HG03196 (cell line): ENCODE data around the gene SLC39A7.
"Not testable (repeated sequence)": the region's sequence is repeated elsewhere in the genome, so short reads cannot be mapped to it uniquely, and the experiment has no call there.

Source experiments
- ATAC-seq: cut with Tn5 transposase; IDR thresholded peaks from one replicate; pipeline ENCODE4 v1.9.1; 2021; ENCODE audit not compliant: unreplicated experiment

SLC39A7 gene

DNA sequence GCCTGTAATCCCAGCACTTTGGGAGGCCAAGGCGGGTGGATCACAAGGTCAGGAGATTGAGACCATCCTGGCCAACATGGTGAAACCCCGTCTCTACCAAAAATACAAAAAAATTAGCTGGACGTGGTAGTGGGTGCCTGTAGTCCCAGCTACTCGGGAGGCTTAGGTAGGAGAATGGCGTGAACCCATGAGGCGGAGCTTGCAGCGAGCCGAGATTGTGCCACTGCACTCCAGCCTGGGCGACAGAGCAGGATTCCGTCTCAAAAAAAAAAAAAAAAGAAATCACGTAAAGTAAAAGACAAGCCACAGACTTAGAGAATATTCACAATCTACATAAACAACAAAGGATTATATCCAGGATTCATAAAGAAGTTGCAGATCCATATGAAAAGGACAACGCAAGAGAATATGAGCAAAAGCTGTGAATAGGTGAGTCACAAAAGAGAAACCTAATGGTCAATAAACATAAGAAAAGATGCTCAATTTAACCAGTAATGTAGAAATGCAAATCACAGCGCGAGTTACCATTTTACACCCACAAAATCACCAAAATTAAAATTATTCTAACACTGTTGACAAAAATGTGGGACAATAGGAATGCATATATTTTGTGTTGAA is 25.9 kb downstream of the SLC39A7 start:
- ATAC-seq, result not testable (repeated sequence)

DNA sequence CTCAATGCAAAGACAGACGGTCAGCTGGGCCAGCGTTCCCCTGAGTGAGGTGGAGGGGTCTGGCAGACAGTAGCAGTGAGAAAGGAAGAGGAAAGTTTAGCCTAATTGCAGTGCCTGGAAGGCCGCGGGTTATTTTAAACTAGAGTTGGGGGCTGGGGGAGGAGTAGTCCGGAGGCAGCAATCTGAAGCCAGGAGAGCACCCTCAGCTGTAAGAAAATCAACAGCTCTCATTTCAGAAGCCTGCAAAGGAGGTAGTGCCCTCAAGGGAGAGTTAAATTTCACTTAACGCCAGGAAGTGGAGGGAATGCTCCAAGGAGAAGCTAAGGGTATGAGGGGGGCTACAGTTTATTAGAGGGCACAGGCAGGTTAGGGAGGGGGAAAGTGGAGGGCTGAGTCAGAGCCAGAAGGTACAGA is 34.6 kb downstream of the SLC39A7 start:
- ATAC-seq, result no peak

GRCh38 chr6:33236328-33236727 is 35.7 kb downstream of the SLC39A7 start:
- ATAC-seq, result no peak

- ATAC-seq, result no peak
These were observed 36.2 kb downstream of the SLC39A7 start for GRCh38 chr6:33236852-33237251.

DNA sequence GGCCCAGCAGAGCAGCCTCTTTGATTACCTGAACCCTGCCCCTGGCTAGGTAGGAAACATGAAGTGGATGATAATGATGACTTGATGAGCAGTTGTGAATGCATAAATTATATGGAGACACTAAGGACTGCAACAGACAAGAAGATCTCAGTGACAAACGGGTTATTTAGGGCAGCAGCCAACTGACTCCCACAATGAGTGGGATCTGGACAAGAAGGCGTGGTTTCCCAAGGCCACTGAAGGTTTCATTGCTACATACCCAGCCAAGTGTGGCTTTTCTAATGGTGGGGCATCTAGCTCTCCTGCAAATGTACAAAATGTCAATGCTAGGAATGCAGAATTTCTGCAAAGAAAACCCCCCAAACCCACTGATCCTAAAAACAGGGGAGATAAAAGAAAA is 37.1 kb downstream of the SLC39A7 start:
- ATAC-seq, result no peak

GRCh38 chr6:33241968-33242367 is 41.3 kb downstream of the SLC39A7 start:
- ATAC-seq, result no peak

GRCh38 chr6:33243476-33243875 is 42.8 kb downstream of the SLC39A7 start:
- no peak for ATAC-seq

- peak; percentile 49 for ATAC-seq
These were observed 47.4 kb downstream of the SLC39A7 start for GRCh38 chr6:33247977-33248642.

DNA sequence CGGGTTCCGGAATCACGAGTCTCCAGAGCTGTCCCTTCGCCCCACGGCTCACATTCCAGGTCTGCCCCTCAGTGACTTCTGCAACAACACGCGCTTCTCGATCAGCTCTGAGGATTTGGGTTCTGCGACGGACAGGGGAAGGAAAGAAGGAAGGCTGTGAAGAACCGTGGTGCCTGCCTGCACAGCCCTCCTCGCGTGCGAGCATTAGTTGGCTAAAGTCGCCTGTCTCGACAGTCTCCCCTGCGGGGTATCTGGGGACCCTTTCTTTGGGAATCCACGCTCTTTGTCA is 47.9 kb downstream of the SLC39A7 start:
- ATAC-seq, result peak; percentile 4

DNA sequence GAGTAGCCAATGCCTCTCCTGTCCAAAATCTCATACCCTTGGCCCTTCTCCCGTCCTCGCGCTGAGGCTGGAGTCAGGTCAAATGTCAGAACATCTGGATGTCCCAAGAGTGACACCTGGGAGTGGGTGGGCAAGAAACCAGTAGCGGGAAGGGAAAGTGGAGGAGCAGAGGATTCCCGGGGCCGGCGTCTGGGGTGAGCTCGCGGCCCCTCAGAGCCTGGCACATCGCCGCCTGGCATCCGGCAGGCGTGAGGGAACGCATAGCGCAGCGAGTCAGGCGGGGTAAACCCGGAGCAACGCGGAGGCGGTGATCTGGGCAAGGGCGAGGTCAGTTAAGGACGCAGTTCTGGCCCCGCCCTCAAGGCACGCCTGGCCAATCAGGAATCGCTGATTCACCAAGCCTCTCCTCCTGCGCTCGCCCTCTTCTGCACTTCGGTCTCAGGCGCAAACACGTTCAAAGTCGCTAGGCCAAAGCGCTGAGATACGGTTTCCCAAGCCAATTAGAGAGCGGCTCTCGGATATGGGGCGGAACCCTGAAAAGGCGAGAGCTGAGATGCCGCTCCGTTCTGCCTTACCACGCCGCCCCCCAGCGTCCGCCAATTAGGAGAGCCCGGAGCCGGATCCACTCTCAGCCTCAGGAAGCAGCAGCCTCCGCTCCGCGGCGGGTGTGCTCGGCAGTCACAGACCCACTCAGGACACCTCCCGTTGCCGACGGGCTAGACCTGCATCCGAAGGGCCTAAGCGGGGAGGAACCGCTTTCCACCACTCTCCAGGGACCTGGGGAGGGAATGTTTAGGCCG is 48.5 kb downstream of the SLC39A7 start:
- peak; percentile 88 for ATAC-seq

DNA sequence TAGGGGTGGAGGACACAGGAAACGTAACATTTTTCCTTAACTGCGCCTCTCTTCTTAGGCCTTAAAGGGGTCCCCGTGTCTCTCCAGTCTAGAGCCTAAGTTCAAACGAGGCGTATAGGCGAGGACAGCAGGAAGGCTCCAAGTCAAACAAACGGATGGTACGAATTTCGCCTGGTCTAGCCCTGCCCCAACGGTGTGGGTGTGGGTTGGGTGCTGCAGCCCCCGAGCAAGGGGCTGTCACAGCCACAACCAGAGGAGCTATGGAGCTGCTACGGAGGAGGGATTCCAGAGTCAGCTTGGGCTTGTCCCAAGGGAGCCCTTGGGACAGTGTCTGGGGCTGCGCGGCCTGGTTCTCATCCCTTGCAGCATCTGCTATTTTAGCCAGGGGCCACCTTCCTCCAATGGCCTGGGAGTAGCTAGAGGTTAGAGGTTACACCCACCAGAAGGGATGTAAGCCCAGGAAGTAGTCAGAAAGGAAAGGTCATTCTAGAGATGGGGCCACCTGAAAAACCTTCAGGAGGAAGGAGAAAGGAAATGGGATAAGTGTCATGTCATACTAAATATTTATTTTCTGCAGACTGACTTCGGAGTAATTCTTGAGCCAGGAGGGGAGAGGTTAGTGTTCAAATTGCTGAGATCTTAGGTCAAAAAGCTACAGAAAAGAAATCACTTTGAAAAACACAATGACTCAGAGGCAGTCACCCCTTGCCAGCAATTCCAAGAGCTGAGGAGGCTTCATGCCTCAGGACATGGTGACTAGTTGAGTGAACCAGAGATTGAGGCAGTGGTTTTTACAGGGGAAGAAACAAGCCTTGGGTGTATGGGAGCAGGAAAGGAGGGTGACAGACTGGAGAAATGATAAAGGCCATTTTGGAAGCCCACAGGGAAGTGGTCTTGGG is 49.3 kb downstream of the SLC39A7 start:
- ATAC-seq, result peak; percentile 7

GRCh38 chr6:33250731-33251130 is 50.1 kb downstream of the SLC39A7 start:
- ATAC-seq, result no peak

DNA sequence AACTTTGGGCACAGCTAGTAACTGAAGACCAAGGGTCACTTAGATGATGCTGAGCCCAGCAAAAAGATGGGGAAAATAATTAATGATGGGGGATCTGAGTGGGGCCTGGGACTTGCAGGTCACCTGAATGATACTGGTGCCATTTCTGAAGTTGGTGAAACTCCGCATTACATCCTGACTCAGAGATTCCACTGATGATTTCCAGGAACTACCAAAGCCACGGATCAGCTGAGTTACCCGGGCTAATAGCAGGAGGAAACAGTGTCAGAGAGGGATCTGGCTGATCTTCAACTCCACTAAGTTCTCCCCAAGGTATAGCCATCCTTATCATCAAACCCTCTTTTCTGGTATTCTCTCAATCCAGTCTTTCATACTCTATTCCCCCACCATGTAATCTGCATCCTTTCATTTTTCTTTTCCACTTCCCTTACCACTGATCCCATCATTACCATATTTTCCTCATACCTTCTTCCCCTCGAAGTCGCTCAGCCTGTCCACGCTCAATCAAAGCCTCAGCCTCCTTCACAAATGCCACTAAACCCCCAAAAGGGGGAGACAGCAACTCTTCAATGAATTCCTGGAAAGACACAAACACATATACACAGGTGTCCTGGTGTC is 50.8 kb downstream of the SLC39A7 start:
- no peak for ATAC-seq

DNA sequence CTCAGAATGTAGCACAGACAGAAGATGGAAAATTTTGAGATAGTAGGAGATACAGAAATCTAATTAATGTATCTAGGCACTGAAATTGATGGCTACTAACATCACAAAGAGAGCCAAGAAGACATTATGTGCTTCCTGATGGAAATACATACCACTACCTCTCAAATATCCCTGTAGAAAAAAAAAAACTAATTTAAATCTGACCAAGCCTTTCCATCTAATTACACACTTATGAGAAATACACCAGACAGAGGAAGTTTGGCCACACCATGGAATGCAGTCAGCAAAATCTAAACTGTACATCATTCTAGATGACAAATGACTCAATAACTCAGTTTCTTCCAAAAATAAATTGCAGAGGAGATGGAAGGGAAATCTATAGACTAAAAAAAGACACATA is 52.1 kb downstream of the SLC39A7 start:
- no peak for ATAC-seq
